ENCODE results near the gene ERAS. TPM values are rescaled to one million over a fixed set of nuclear protein-coding genes. Genes with fewer than 3 reads are reported as not detected.
A peak's percentile ranks its signal among the peaks of the same experiment; 100 is the strongest.

ERAS gene, protein sequence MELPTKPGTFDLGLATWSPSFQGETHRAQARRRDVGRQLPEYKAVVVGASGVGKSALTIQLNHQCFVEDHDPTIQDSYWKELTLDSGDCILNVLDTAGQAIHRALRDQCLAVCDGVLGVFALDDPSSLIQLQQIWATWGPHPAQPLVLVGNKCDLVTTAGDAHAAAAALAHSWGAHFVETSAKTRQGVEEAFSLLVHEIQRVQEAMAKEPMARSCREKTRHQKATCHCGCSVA
- total RNA-seq = under 1 TPM in 1 of 2 experiments, not detected in 1; 0.18 TPM
- not detected for polyA plus RNA-seq

DNA sequence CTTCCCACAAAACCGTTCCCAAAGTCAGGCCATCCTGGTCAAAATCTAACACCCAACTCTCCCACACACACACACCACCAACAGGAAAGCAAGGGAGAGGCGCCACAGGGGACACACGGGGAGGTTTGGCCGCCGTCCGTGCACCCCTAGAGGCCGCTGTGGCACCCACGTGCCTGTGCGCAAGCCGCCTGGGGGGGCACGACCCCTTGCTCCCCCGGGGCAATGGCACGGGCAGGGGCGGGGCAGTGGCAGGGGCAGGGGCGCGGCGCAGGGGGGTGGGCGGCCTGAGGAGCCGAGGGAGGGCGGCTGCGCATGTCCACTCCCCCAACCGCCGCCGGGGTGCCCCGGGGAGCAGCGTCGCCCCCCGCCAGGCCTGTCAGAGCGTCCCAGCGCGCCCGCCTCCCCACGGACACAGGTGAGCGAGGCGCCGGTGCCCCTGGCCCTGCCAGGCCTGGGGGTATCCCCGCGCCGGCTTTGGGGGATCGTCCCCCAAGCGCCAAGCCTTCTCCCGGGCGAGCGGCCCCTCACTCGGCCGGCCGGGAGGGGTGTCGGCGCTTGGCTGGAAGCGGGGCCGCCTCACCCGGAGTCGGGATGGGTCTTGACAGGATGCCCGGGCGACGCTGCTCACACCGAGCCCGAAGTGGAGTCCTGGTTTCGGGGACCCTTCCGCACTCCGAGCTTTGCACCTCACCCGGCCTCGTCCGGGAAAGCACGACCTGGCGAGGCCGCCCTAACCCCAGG lies at the start of gene ERAS:
TSS of gene ERAS (plus strand) at position 379 of the 741 bp plus-strand sequence. CDS start 2,611 bp downstream, outside the sequence.
- ChIA-PET CTCF (interaction anchor here (1.0 kb wide), 1 partner anchor 9 kb away, joined by 4 read pairs; no protein-coding TSS in a partner anchor), POLR2A (no interaction called here)
- Histone ChIP-seq H3K4me1 (ENCODE audit: insufficient read depth, low read length) (no peaks in the 10 kb centered on the region), H3K9me3 (ENCODE audit: low read length) (no peaks in the 10 kb centered on the region), H3K4me3 (ENCODE audit: low read length) (no peak within 1 kb of the TSS), H3K27ac (ENCODE audit: low read depth, low read length) (no peak within 1 kb of the TSS), H3K27me3 (ENCODE audit: insufficient read depth, low read length, poor library complexity, severe bottlenecking) (no peaks in the 10 kb centered on the region), H3K36me3 (ENCODE audit: insufficient read depth, low read length) (no peaks in the 10 kb centered on the region)
- H3K4me1 Mint-ChIP-seq = peaks cover 0 to 6% (median 6%) of the 10 kb centered on the region in 3 donors
- H3K27me3 Mint-ChIP-seq = peaks cover 27 to 33% of the 10 kb centered on the region in 2 donors
- peak in 1 of 5 donors; percentile 50 for DNase-seq
- H3K4me3 Mint-ChIP-seq = peak within 1 kb of the TSS in 6 of 7 donors; percentile 3 to 64 (median 30)
- H3K27ac Mint-ChIP-seq = peak within 1 kb of the TSS in 3 of 8 donors; percentile 15 to 96 (median 34)
- H3K9me3 Mint-ChIP-seq = no peaks in the 10 kb centered on the region
- peaks cover 3 to 16% (median 8%) of the 10 kb centered on the region in 3 donors for H3K36me3 Mint-ChIP-seq

DNA sequence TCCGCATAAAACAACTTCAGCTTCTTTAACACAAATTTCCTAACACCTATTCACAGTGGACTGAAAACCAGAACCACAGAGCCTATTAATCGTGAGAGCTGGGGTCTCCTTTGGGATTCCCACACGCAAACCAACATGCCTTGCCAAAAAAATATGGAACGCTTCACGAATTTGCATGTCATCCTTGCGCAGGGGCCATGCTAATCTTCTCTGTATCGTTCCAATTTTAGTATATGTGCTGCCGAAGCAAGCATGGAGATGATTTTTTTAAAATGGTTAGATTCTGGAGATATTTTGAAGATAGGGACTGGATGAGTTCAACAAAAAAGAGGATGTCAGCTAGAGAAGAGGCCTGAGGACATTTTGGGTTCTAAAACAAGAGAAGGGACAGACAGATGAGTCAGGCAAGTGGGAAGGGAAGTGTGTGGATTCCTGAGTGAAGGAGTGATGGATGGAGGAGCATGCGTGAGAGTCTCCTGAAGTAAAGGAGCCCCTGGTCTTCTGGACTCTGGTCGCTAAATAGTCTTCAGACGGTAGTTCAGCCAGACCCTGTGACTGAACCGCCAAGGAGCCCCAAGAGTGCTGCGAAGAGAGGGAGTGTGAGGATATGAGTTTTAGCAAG lies 49.4 kb upstream of the ERAS start:
- peaks cover 4 to 14% of the 10 kb centered on the region in 2 donors for H3K27me3 Mint-ChIP-seq
- Histone ChIP-seq H3K36me3 (ENCODE audit: insufficient read depth, low read length) (no peaks in the 10 kb centered on the region), H3K27me3 (ENCODE audit: insufficient read depth, low read length, poor library complexity, severe bottlenecking) (no peaks in the 10 kb centered on the region), H3K27ac (ENCODE audit: low read depth, low read length) (peak overlapping the region; percentile 31), H3K9me3 (ENCODE audit: low read length) (no peaks in the 10 kb centered on the region), H3K4me1 (ENCODE audit: insufficient read depth, low read length) (no peaks in the 10 kb centered on the region), H3K4me3 (ENCODE audit: low read length) (no peak overlapping the region)
- H3K36me3 Mint-ChIP-seq = no peaks in the 10 kb centered on the region
- H3K4me1 Mint-ChIP-seq = no peaks in the 10 kb centered on the region
- no peak overlapping the region for H3K4me3 Mint-ChIP-seq
- DNase-seq = no peak
- ChIA-PET POLR2A (no interaction called here), CTCF (no interaction called here)
- peak overlapping the region in 1 of 8 donors; percentile 66 for H3K27ac Mint-ChIP-seq
- no peaks in the 10 kb centered on the region for H3K9me3 Mint-ChIP-seq

DNA sequence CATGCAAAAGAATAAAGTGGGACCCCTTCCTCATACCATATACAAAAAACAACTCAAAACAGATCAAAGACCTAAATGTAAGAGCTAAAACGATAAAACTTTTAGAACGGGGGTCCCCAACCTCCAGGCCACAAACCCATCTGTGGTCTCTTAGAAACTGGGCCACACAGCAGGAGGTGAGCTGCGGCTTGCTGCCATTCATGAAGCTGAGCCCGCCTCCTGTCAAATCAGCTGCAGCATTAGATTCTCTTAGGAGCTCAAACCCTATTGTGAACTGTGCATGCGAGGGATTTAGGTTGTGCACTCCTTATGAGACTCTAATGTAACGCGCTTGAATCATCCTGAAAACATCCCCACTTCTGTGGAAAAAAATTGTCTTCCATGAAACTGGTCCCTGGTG lies 46.9 kb upstream of the ERAS start:
- Mint-ChIP-seq H3K27ac (no peak overlapping the region), H3K4me3 (no peak overlapping the region), H3K36me3 (no peaks in the 10 kb centered on the region), H3K9me3 (no peaks in the 10 kb centered on the region), H3K27me3 (peaks cover 4 to 11% of the 10 kb centered on the region in 2 donors), H3K4me1 (no peaks in the 10 kb centered on the region)
- ChIA-PET CTCF (no interaction called here), POLR2A (no interaction called here)
- H3K27ac ChIP-seq (ENCODE audit: low read depth, low read length) = no peak overlapping the region
- H3K27me3 ChIP-seq (ENCODE audit: insufficient read depth, low read length, poor library complexity, severe bottlenecking) = no peaks in the 10 kb centered on the region
- H3K36me3 ChIP-seq (ENCODE audit: insufficient read depth, low read length) = no peaks in the 10 kb centered on the region
- DNase-seq = no peak
- no peaks in the 10 kb centered on the region for H3K9me3 ChIP-seq (ENCODE audit: low read length)
- no peaks in the 10 kb centered on the region for H3K4me1 ChIP-seq (ENCODE audit: insufficient read depth, low read length)
- H3K4me3 ChIP-seq (ENCODE audit: low read length) = no peak overlapping the region

DNA sequence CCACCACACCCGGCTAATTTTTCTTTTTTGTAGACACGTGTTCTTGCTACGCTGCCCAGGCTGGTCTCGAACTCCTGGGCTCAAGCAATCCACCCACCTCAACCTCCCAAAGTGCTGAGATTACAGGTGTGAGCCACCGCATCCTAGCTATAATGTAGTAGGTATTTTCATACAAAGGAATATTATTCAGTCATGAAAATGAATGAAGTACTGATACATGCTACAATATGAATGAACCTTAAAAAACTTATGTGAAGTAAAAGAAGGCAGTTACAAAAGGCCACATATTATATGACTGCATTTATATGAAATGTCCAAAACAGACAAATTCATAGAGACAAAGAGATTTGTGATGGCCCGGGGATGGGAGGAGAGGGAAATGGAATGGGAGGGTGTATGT lies 44.6 kb upstream of the ERAS start:
- Mint-ChIP-seq H3K4me1 (no peaks in the 10 kb centered on the region), H3K27me3 (peaks cover 0 to 2% of the 10 kb centered on the region in 2 donors), H3K27ac (no peak overlapping the region), H3K36me3 (no peaks in the 10 kb centered on the region), H3K9me3 (peaks cover 0 to under 1% (median 0%) of the 10 kb centered on the region in 5 donors), H3K4me3 (no peak overlapping the region)
- Histone ChIP-seq H3K9me3 (ENCODE audit: low read length) (no peaks in the 10 kb centered on the region), H3K4me1 (ENCODE audit: insufficient read depth, low read length) (no peaks in the 10 kb centered on the region), H3K36me3 (ENCODE audit: insufficient read depth, low read length) (no peaks in the 10 kb centered on the region), H3K4me3 (ENCODE audit: low read length) (no peak overlapping the region), H3K27ac (ENCODE audit: low read depth, low read length) (no peak overlapping the region), H3K27me3 (ENCODE audit: insufficient read depth, low read length, poor library complexity, severe bottlenecking) (no peaks in the 10 kb centered on the region)
- ChIA-PET CTCF (no interaction called here), POLR2A (no interaction called here)
- no peak for DNase-seq

DNA sequence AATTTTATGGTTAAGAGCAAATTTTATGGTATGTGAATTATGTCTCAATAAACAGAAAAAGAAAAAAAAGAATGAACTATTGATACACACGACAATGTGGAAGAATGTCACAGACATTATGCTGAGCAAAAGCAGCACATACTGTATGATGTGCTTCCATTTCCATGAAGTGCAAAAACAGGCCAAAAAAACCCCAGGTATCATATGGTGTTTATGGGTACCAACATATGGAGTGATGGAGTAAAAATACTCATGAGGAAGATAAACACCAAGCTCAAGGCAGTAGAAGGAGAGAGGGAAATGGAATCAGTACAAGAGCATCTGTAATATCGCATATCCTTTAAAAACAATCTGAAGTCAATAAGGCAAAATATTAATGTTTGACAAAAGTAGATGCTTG lies 44.1 kb upstream of the ERAS start:
- no peaks in the 10 kb centered on the region for H3K36me3 Mint-ChIP-seq
- H3K27ac ChIP-seq (ENCODE audit: low read depth, low read length) = no peak overlapping the region
- H3K36me3 ChIP-seq (ENCODE audit: insufficient read depth, low read length) = no peaks in the 10 kb centered on the region
- DNase-seq = no peak
- POLR2A ChIA-PET = no interaction called here
- H3K9me3 Mint-ChIP-seq = peaks cover 0 to 2% (median 0%) of the 10 kb centered on the region in 5 donors
- H3K27ac Mint-ChIP-seq = no peak overlapping the region
- peaks cover 0 to under 1% of the 10 kb centered on the region in 2 donors for H3K27me3 Mint-ChIP-seq
- no peaks in the 10 kb centered on the region for H3K4me1 Mint-ChIP-seq
- CTCF ChIA-PET = no interaction called here
- no peak overlapping the region for H3K4me3 Mint-ChIP-seq
- no peaks in the 10 kb centered on the region for H3K9me3 ChIP-seq (ENCODE audit: low read length)
- H3K4me3 ChIP-seq (ENCODE audit: low read length) = no peak overlapping the region
- H3K27me3 ChIP-seq (ENCODE audit: insufficient read depth, low read length, poor library complexity, severe bottlenecking) = no peaks in the 10 kb centered on the region
- H3K4me1 ChIP-seq (ENCODE audit: insufficient read depth, low read length) = no peaks in the 10 kb centered on the region

DNA sequence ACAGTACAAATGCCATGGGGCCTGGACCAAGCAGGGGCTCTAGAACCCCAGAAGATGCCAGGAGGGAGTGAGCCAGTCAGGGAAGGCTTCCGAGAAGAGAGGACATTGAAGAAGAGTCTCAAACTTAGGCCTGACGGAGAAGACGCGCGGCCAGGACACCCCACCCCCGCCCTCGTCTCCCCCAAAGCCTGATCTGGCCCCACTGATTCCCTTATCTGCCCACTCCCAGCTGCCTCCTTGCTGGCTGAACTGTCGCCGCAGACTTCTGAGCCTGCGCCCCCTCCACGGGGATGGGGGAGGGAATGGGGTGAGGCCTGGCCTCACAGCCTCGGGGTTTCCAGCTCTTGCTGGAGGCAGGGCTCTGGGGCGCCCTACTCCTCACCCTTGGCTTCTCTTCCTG lies 43.5 kb upstream of the ERAS start:
- no peak for DNase-seq
- no peaks in the 10 kb centered on the region for H3K4me1 Mint-ChIP-seq
- no peaks in the 10 kb centered on the region for H3K9me3 ChIP-seq (ENCODE audit: low read length)
- H3K9me3 Mint-ChIP-seq = peaks cover 0 to 2% (median 0%) of the 10 kb centered on the region in 5 donors
- peak overlapping the region; percentile 54 for H3K27ac ChIP-seq (ENCODE audit: low read depth, low read length)
- ChIA-PET POLR2A (no interaction called here), CTCF (no interaction called here)
- H3K27me3 Mint-ChIP-seq = no peaks in the 10 kb centered on the region
- H3K4me3 Mint-ChIP-seq = no peak overlapping the region
- H3K27me3 ChIP-seq (ENCODE audit: insufficient read depth, low read length, poor library complexity, severe bottlenecking) = no peaks in the 10 kb centered on the region
- H3K36me3 ChIP-seq (ENCODE audit: insufficient read depth, low read length) = no peaks in the 10 kb centered on the region
- H3K27ac Mint-ChIP-seq = no peak overlapping the region
- no peaks in the 10 kb centered on the region for H3K36me3 Mint-ChIP-seq
- H3K4me3 ChIP-seq (ENCODE audit: low read length) = no peak overlapping the region
- H3K4me1 ChIP-seq (ENCODE audit: insufficient read depth, low read length) = no peaks in the 10 kb centered on the region

DNA sequence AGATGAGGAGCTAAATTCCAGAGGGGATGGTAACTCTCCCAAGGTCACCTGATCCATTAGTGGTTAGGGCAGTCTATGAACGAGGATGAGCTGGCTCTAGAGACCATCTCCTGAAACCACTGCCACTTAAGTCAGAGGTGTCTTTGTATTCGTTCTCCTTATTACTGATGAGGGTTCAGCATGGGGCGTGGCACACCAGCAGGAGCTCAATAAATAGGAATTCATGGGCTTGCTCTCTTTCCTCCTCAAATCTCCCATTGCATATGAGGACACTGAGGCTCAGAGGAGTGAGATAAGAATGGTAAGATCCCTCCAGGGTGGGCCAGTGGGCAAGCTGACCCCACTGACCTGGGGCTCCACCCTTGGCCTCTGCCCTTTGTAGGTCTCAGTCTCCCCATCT lies 41.6 kb upstream of the ERAS start:
- Histone ChIP-seq H3K4me3 (ENCODE audit: low read length) (no peak overlapping the region), H3K4me1 (ENCODE audit: insufficient read depth, low read length) (no peaks in the 10 kb centered on the region), H3K9me3 (ENCODE audit: low read length) (no peaks in the 10 kb centered on the region), H3K27me3 (ENCODE audit: insufficient read depth, low read length, poor library complexity, severe bottlenecking) (no peaks in the 10 kb centered on the region), H3K27ac (ENCODE audit: low read depth, low read length) (no peak overlapping the region), H3K36me3 (ENCODE audit: insufficient read depth, low read length) (no peaks in the 10 kb centered on the region)
- POLR2A ChIA-PET = no interaction called here
- peaks cover 0 to 2% of the 10 kb centered on the region in 2 donors for H3K27me3 Mint-ChIP-seq
- peaks cover 5 to 10% (median 9%) of the 10 kb centered on the region in 3 donors for H3K4me1 Mint-ChIP-seq
- CTCF ChIA-PET = no interaction called here
- H3K4me3 Mint-ChIP-seq = no peak overlapping the region
- H3K36me3 Mint-ChIP-seq = no peaks in the 10 kb centered on the region
- no peak for DNase-seq
- H3K9me3 Mint-ChIP-seq = peaks cover 0 to 2% (median 0%) of the 10 kb centered on the region in 5 donors
- no peak overlapping the region for H3K27ac Mint-ChIP-seq

DNA sequence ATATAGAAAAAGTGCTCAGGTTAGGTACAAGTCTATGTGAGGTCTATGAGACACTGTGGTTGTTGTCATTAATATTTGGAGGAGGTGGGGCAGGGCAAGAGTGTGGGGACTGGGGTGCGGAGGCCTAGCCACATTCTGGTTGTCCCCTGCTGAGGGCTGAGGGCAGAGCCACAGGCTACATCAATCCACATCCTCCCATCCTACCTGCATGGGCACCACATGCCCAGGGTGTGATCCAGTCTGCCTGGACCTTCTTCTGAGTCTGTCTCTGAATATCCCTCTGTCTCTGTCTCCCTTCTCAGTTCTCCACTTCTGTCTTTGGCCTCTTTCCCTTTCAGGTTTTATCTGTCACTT lies 41.1 kb upstream of the ERAS start:
- H3K4me1 ChIP-seq (ENCODE audit: insufficient read depth, low read length) = no peaks in the 10 kb centered on the region
- POLR2A ChIA-PET = no interaction called here
- no peaks in the 10 kb centered on the region for H3K36me3 Mint-ChIP-seq
- peak overlapping the region; percentile 51 for H3K27ac ChIP-seq (ENCODE audit: low read depth, low read length)
- H3K4me3 Mint-ChIP-seq = no peak overlapping the region
- peaks cover 0 to 4% of the 10 kb centered on the region in 2 donors for H3K27me3 Mint-ChIP-seq
- H3K27ac Mint-ChIP-seq = no peak overlapping the region
- peaks cover 7 to 13% (median 9%) of the 10 kb centered on the region in 3 donors for H3K4me1 Mint-ChIP-seq
- no peaks in the 10 kb centered on the region for H3K27me3 ChIP-seq (ENCODE audit: insufficient read depth, low read length, poor library complexity, severe bottlenecking)
- DNase-seq = no peak
- no peaks in the 10 kb centered on the region for H3K9me3 ChIP-seq (ENCODE audit: low read length)
- peaks cover 0 to 2% (median 0%) of the 10 kb centered on the region in 5 donors for H3K9me3 Mint-ChIP-seq
- CTCF ChIA-PET = no interaction called here
- H3K4me3 ChIP-seq (ENCODE audit: low read length) = no peak overlapping the region
- H3K36me3 ChIP-seq (ENCODE audit: insufficient read depth, low read length) = no peaks in the 10 kb centered on the region
